Fibroblast of the aortic adventitia (primary cell): ENCODE data around the gene VAX1. TPM values are rescaled to one million over a fixed set of nuclear protein-coding genes. Genes with fewer than 3 reads are reported as not detected.

Experiments
- DNase-seq: peaks from one replicate; pipeline ENCODE4 v3.0.0-alpha.2; 2010; ENCODE audit warnings: low read depth
- H3K4me3 ChIP-seq: 2 replicates; pipeline ENCODE4 v1.5.1; 2011; ENCODE audit warnings: low read depth, mild to moderate bottlenecking, control low read depth, low read length, moderate library complexity
- total RNA-seq: library from RNA; depleted of rRNA; stranded (reverse); fragments of >200 nt; gene quantifications from 2 replicates; pipeline ENCODE4 v1.2.3, GENCODE V29; 2012; ENCODE audit warnings: low replicate concordance
- TF ChIP-seq, protein P1 (sequence below): IDR thresholded peaks from 2 replicates; pipeline ENCODE4 v1.5.1; 2011; ENCODE audit warnings: mild to moderate bottlenecking, low read length, control low read depth, inconsistent platforms; ENCODE audit not compliant: insufficient read depth

The VAX1 gene
- total RNA-seq, 1 donor = not detected

DNA sequence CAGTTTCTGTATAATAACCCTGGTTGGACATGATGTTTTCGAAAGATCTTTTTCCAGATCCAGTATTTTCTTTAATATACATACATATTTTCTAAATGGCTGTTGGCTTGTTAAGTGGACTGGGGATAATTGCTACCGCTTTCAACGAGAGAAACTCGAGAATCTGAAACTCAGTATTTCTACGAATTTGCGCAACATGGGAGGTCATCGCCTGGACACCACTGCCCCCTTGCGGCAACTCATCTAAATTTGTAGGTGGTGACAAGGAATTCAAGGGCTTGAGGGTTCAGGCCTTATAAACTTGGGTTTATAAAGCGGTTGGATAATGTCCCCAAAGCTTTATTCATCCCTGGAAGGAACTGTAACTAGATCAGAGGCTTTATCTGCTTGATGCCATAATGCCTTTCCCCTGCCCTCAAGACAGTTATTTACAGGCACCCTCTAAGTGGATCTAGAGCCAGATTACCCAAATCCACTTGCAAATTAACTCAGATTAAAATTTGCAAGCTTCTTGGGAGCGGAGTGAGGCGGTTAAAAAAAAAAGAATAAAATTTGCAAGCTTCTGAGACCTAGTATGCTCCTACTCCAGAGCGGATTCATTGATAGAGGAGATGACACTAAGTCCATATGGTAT lies 37.9 kb upstream of the VAX1 start:
- H3K4me3 ChIP-seq = peak overlapping the region; percentile 53
- TF ChIP-seq, protein P1, sequence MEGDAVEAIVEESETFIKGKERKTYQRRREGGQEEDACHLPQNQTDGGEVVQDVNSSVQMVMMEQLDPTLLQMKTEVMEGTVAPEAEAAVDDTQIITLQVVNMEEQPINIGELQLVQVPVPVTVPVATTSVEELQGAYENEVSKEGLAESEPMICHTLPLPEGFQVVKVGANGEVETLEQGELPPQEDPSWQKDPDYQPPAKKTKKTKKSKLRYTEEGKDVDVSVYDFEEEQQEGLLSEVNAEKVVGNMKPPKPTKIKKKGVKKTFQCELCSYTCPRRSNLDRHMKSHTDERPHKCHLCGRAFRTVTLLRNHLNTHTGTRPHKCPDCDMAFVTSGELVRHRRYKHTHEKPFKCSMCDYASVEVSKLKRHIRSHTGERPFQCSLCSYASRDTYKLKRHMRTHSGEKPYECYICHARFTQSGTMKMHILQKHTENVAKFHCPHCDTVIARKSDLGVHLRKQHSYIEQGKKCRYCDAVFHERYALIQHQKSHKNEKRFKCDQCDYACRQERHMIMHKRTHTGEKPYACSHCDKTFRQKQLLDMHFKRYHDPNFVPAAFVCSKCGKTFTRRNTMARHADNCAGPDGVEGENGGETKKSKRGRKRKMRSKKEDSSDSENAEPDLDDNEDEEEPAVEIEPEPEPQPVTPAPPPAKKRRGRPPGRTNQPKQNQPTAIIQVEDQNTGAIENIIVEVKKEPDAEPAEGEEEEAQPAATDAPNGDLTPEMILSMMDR = peak; percentile 82
- peak; percentile 80 for DNase-seq

DNA sequence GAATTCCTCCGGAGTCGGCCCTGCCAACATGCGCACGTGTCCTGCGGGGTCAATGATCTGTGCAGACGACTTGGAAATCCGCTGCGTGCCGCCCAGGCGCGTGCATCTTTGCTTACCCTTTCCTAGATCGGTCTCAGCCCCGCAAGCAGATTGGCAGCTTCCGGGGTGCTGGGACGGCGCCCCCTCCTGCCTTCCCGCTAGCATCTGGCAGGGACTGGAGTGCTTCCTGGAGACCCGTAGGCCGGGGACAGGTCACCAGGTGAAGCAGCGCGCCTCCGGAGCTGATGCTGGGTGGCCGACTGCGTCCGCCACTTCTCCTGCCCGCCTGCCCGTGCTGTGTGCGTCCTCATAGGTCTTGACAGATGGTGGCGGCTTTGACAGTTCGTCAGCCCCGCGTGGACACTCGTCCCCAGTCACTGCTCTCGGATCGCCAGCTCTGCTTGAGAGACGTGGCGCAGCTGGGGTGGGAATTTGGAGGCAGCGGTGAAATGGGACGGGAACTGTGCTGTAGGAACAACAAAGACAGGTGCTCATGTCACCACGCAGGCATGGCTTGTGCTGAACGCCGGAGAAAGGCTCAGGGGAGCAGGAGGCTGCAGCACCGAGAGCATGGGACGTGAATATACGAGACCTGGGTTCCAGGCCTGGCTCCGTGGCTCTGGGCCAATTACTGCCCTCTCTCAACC lies 37.3 kb upstream of the VAX1 start:
- DNase-seq = no peak
- H3K4me3 ChIP-seq = peak overlapping the region; percentile 53
- TF ChIP-seq, protein P1 = no peak

DNA sequence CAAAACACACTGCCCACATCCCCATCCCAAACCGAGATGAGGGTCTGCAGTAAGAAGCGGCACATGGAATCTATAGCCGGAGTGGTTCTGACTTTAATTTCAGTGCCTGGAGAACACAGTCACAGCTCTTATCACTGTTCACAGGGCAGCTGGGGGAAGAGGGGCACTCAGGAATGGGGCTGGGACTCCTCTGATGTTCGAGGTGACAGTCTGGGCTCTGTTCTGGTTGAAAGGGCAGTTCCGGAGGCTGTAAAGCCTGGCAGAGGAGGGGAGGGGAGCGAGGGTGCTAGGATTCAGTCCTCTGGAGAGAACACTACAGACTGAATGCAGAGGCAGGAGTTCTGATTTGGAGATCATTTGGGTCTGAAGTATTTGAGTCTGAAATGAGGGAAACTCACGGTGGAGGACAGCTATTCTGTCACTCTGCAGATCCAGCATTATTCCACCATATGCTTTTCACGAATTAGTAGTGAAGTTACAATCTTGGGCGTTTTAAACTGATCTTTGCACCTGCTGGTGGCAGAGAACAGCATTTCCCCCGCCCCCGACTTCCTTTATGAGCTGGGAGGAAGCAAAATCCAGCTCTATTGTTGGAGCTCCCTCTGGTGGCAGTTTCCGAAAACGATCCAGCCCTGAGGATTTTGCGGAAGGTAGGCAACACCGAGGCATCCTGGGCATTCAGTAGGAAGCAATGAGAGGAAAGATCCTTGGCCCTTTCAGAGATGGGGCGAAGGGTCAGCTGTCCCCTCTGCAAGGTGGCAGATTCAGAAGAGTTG lies 36.6 kb upstream of the VAX1 start:
- TF ChIP-seq, protein P1 = peak; percentile 88
- peak; percentile 72 for DNase-seq
- peak overlapping the region; percentile 53 for H3K4me3 ChIP-seq

DNA sequence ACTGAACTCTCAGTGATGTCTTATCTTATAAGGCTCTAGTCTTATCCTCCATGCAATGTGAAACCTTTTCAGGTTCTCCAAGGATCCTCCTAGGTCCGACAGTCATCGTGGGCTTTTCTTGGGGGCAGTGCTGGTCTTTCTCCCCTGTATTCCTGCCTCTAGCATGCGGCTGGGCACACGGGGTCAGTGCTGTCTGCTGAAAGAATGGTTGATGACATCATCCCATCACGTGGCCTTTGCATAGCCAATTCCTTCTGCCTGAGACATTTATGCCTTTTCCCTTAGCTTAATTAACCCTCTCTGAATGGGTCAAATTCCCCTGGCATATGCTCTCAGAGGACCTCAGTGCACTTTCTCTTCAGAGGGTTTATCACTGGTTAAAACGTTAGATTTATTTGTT lies 32.2 kb upstream of the VAX1 start:
- no peak overlapping the region for H3K4me3 ChIP-seq
- DNase-seq = no peak

DNA sequence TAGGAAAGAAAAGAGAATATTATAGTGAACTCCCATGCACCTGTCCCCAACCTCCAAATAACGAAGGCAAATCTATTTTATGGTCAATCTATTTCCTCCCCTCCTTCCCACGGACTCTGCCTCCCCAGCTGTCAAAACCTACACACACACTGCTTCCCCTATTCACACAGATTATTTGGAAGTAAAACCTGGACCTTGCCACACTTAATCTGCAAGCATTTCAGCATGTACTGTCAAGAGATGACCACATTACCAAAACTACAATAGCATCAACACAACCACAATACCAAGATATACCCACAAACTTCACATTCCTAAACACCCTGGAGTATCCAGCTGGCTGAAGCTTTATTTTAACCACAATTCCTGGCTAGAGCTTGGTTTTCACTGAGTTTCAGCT lies 31.4 kb upstream of the VAX1 start:
- DNase-seq = peak; percentile 23
- no peak overlapping the region for H3K4me3 ChIP-seq
- TF ChIP-seq, protein P1 = no peak

More for the DNA sequence above, 32.2 kb upstream of the VAX1 start:
- TF ChIP-seq, protein P1 = no peak

DNA sequence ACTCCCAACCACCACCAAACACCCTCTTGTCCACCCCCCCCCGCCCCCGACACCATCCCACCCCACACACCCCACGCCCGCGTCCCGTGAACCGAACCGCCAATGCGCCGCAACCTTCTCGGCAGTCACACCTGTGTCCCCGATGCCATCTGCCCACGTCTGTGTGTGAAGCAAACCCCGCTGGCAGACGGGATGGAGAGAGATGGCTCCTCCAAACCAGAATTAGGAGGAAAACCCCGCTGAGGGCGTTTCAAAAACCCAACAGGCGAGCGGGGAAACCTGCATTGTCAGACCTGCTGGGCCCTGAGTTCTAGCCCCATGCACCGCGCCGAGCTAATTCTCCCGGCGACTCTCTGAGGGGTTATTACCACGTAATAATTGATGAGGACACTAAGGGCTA lies 30.7 kb upstream of the VAX1 start:
- H3K4me3 ChIP-seq = no peak overlapping the region
- DNase-seq = no peak
- TF ChIP-seq, protein P1 = no peak
